T-helper 17 cell (primary cell): ENCODE data around the gene INSR. TPM values are rescaled to one million over a fixed set of nuclear protein-coding genes. Genes with fewer than 3 reads are reported as not detected.

Experiments used
- ATAC-seq: fragments of 150-1000 bp; cut with Tn5 transposase; 2 replicates; pipeline ENCODE4 v1.10.0; 2021; ENCODE audit warnings: mild to moderate bottlenecking, moderate library complexity
- DNase-seq, 3 donors: peaks; one replicate each; pipeline versions ENCODE4 v3.0.0 to v3.0.0-alpha.2; 2020 to 2021
- H3K9me3 ChIP-seq: one replicate; pipeline ENCODE4 v1.7.0; 2013; ENCODE audit warnings: low read length, mild to moderate bottlenecking; ENCODE audit not compliant: control insufficient read depth, poor library complexity, severe bottlenecking
- H3K27ac Mint-ChIP-seq: one replicate; pipeline ENCODE4 v1.8.0; 2022; ENCODE audit warnings: mild to moderate bottlenecking, moderate library complexity, mixed read lengths
- H3K27me3 Mint-ChIP-seq: one replicate; pipeline ENCODE4 v1.8.0; 2022; ENCODE audit warnings: mixed read lengths
- H3K36me3 Mint-ChIP-seq: one replicate; pipeline ENCODE4 v1.8.0; 2022; ENCODE audit warnings: low read depth, mixed read lengths
- H3K4me1 Mint-ChIP-seq: one replicate; pipeline ENCODE4 v1.8.0; 2022; ENCODE audit warnings: mild to moderate bottlenecking, mixed read lengths
- H3K4me3 Mint-ChIP-seq: one replicate; pipeline ENCODE4 v1.8.0; 2022; ENCODE audit warnings: mild to moderate bottlenecking, moderate library complexity, mixed read lengths
- total RNA-seq, 4 donors: library from RNA in 2 of 4; stranded (reverse) in 2 of 4; gene quantifications; one replicate each; pipeline ENCODE4 v1.2.3 and lab custom pipeline; 2022 to 2026

The INSR gene
- total RNA-seq, result 1 to 10 TPM in 1 of 2 donors, under 1 TPM in 1; 0.76 to 3.5 TPM
- total RNA-seq (lab: John Stamatoyannopoulos, UW), result 5.3 to 5.8 reads per million in 2 donors

DNA sequence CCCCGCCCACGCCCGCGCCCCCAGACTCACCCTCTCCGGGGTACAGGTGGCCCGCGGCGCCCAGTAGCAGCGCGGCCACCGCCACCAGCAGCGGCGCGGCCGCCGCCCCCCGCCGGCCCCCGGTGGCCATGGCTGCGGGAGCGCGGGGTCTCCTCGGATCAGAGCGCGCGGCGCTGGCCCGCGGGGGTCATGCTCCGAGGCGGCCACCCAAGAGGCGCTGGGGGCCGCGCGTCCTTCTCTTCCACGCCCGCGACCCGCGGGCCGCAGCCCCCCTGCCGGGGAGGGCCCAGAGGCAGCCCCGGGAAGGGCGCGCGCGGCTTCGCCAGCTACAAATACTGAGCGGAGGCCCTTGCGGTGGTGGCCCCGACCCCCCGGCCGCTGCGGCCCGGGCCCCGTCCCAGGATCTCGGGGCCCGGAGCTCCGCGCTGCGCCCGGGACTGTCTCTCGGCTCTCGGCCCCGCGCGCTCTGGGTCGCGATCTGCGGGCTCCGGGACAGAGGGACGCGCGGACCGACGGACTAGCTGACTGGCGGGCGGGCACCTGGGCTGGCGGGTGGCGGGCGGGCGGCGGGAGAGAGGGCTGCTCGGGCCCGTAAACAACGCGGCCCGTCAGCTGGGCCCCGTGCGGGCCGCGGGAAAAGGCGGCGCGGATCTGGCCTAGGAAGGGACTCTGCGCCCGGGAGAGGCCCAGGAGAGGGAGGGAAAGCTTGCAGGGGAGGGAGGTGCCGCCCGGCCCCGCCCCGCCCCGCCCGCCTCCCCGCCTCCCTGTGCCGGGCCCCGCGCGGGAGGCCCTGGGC, at the start of gene INSR:
INSR (minus strand) TSS at position 653 of the 796 bp plus-strand sequence; CDS start at position 130, 523 bp downstream.
- H3K27ac Mint-ChIP-seq, result peak within 1 kb of the TSS; percentile 3
- H3K4me3 Mint-ChIP-seq, result peak within 1 kb of the TSS; percentile 80
- peaks cover 7% of the 10 kb centered on the region for H3K4me1 Mint-ChIP-seq
- peak; percentile 8 to 45 (median 15) for DNase-seq
- peaks cover 31% of the 10 kb centered on the region for H3K27me3 Mint-ChIP-seq
- peak; percentile 93 for ATAC-seq
- no peaks in the 10 kb centered on the region for H3K9me3 ChIP-seq
- no peaks in the 10 kb centered on the region for H3K36me3 Mint-ChIP-seq

GRCh38 chr19:7342143-7342542, 47.9 kb upstream of the INSR start:
- Mint-ChIP-seq H3K27me3 (no peaks in the 10 kb centered on the region), H3K27ac (peak overlapping the region; percentile 99), H3K36me3 (peaks cover 8% of the 10 kb centered on the region), H3K4me3 (no peak overlapping the region), H3K4me1 (peaks cover 44% of the 10 kb centered on the region)
- no peak for DNase-seq
- ATAC-seq, result no peak
- no peaks in the 10 kb centered on the region for H3K9me3 ChIP-seq

DNA sequence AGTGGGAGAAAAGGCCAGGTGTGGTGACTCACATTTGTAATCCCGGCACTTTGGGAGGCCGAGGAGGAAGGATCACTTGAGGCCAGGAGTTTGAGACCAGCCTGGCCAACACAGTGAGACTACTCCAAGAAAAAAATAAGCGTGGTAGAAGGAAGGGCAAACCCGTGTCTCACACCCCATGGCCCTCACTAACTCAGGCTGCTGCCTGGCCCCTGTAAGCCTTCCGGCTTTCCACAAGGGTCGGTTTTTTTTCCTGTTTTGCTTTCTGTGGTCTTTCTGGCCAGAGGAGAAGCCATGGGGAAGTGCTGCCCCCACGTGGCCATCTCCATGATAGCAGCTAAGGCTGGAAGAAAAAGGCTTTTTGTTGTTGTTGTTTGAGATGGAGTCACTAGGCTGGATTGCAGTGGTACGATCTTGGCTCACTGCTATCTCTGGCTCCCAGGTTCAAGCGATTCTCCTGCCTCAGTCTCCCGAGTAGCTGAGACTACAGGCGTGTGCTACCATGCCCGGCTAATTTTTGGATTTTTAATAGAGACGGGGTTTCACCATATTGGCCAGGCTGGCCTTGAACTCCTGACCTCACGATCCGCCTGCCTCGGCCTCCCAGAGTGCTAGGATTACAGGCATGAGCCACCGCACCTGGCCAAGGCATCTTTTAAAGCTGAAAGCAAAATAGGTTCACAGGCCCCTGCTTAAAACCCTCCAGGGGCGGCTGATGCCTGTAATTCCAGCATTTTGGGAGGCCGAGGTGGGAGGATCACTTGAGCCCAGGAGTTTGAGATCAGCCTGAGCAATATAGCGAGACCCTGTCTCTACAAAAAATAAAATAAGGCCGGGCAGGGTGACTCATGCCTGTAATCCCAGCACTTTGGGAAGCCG, 47.0 kb upstream of the INSR start:
- peaks cover 4% of the 10 kb centered on the region for H3K36me3 Mint-ChIP-seq
- DNase-seq (peak; percentile 65 to 86 (median 67)), ATAC-seq (peak; percentile 28)
- no peaks in the 10 kb centered on the region for H3K9me3 ChIP-seq
- no peaks in the 10 kb centered on the region for H3K27me3 Mint-ChIP-seq
- H3K27ac Mint-ChIP-seq, result peak overlapping the region; percentile 59
- H3K4me3 Mint-ChIP-seq, result no peak overlapping the region
- H3K4me1 Mint-ChIP-seq, result peaks cover 38% of the 10 kb centered on the region

- no peak for DNase-seq
- no peaks in the 10 kb centered on the region for H3K9me3 ChIP-seq
- ATAC-seq, result peak; percentile 73
- peak overlapping the region; percentile 33 for H3K4me3 Mint-ChIP-seq
- peaks cover 22% of the 10 kb centered on the region for H3K4me1 Mint-ChIP-seq
- no peaks in the 10 kb centered on the region for H3K27me3 Mint-ChIP-seq
- no peaks in the 10 kb centered on the region for H3K36me3 Mint-ChIP-seq
- no peak overlapping the region for H3K27ac Mint-ChIP-seq
Observed at GRCh38 chr19:7337380-7338194, 43.4 kb upstream of the INSR start.

- DNase-seq (no peak), ATAC-seq (no peak)
- Mint-ChIP-seq H3K4me3 (peak overlapping the region; percentile 6), H3K27me3 (no peaks in the 10 kb centered on the region), H3K27ac (no peak overlapping the region), H3K4me1 (peaks cover 22% of the 10 kb centered on the region), H3K36me3 (no peaks in the 10 kb centered on the region)
- no peaks in the 10 kb centered on the region for H3K9me3 ChIP-seq
Observed at GRCh38 chr19:7336321-7336973, 42.2 kb upstream of the INSR start.

DNA sequence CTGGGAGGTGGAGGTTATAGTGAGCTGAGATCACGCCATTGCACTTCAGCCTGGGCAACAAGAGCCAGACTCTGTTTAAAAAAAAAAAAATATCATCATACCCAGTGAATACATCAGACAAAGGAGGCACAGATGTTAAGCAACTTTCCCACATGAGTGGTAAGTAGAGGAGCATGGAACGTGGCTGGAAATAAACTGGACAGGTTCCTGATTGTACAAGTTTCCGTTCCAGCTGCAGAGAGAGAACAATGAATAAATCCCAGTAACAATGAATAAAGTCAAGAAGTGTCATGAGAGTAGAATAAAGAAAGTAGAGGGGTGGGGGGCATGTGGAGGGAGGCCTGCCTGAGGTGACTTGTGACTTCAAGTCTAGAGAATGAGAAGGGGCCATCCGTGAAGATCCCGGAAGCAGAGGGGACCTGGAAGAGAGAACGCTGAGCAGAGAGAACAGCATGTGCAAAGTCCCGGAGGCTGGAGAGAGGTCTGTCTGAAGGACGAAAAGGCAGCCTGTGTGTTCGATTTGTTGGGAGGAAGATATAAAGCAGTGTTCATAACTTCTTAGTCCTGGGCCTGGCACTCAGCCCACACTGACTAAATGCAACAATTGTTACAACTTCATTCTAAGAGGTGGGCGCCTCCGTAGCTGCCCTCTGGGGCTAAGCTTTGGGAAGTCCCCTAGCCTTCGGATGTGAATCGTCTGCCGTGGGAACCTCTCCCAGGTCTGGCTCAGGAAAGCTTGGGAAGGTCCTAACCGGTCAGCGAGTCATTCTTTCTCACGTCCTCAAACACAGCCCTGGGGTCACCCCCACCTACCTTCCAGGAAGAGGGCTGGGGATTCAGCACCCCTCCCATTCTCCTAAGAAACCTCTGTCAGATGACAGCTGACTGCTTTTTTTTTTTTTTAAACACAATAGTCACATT, 39.2 kb upstream of the INSR start:
- H3K36me3 Mint-ChIP-seq, result no peaks in the 10 kb centered on the region
- DNase-seq (no peak), ATAC-seq (no peak)
- no peaks in the 10 kb centered on the region for H3K9me3 ChIP-seq
- no peaks in the 10 kb centered on the region for H3K27me3 Mint-ChIP-seq
- H3K4me3 Mint-ChIP-seq, result no peak overlapping the region
- H3K27ac Mint-ChIP-seq, result no peak overlapping the region
- H3K4me1 Mint-ChIP-seq, result peaks cover 14% of the 10 kb centered on the region

GRCh38 chr19:7331446-7331845, 37.2 kb upstream of the INSR start:
- H3K36me3 Mint-ChIP-seq, result no peaks in the 10 kb centered on the region

DNA sequence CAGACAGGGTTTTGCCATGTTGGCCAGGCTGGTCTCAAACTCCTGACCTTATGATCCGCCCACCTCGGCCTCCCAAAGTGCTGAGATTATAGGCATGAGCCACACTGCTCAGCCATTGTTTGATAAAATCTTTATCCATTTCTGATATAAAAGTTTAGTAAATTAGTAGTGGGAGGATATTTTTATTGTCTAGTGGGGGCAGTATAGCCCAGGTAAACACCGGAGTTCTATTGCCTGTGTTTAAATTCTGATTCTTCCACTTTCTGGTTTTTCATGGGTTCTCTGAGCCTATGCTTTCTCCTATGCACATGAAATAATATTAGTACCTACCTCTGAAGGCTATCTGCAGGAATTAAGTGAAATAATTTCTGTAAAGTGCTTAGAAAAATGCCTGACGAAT, 34.4 kb upstream of the INSR start:
- H3K27ac Mint-ChIP-seq, result no peak overlapping the region
- no peak overlapping the region for H3K4me3 Mint-ChIP-seq
- ATAC-seq, result no peak
- no peaks in the 10 kb centered on the region for H3K4me1 Mint-ChIP-seq
- no peak for DNase-seq
- no peaks in the 10 kb centered on the region for H3K27me3 Mint-ChIP-seq
- no peaks in the 10 kb centered on the region for H3K36me3 Mint-ChIP-seq
- H3K9me3 ChIP-seq, result no peaks in the 10 kb centered on the region

More at GRCh38 chr19:7331446-7331845, 37.2 kb upstream of the INSR start:
- Mint-ChIP-seq H3K27me3 (no peaks in the 10 kb centered on the region), H3K4me3 (no peak overlapping the region), H3K4me1 (peaks cover 2% of the 10 kb centered on the region), H3K27ac (no peak overlapping the region)
- no peak for ATAC-seq
- no peak for DNase-seq
- H3K9me3 ChIP-seq, result no peaks in the 10 kb centered on the region

DNA sequence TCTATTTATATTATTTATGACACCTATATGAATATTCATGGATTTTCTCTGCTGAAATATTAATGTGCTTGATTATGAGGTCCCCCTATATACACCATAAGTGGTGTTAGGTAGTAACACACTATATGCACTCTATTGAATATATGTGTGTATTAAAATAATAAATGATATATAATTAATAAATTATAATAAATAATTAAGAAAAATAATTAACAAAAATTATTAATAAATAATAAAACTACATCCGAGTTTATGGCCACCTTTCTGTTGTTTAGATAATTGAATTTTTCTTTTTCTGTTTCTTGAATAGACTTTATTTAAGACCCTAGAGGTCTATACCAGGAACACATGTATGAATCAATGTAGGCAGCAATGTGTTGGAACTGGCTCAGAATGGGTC, 33.6 kb upstream of the INSR start:
- ATAC-seq (no peak), DNase-seq (no peak)
- no peak overlapping the region for H3K27ac Mint-ChIP-seq
- H3K27me3 Mint-ChIP-seq, result no peaks in the 10 kb centered on the region
- H3K9me3 ChIP-seq, result no peaks in the 10 kb centered on the region
- no peak overlapping the region for H3K4me3 Mint-ChIP-seq
- H3K36me3 Mint-ChIP-seq, result no peaks in the 10 kb centered on the region
- no peaks in the 10 kb centered on the region for H3K4me1 Mint-ChIP-seq

DNA sequence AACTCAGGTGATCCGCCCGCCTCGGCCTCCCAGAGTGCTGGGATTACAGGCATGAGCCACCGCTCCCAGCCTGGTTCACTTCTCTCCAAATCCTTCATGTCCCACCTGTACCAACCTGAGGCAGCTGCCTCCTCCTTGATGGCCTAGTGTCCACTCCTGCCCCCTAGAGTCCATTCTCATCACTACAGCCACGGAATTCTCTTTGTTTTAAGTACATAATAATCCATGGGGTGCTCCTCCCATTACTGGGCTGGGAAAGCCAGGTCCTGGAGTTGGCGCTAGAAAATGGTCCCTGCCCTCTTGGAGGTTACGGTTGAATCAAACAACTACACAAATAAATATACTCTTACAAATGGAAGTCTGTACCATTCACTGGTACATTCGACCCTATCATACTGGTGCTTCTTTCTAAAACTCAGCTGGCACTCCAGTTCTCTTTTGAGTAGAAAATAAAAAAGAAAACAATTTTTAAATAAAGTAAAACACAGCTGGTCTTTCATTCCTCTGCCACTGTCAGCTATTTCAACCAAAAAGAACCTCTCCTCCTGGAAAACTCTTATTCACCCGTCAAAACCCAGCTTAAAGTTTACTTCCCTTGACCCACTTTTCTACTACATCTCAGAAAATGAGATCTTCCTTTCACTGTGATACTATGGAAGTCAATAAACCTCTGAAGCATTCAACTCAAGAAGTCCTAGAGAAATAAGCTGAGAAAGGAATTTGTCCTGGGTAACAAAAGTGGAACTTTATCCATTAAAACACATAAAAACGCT, 32.1 kb upstream of the INSR start:
- DNase-seq, result no peak
- Mint-ChIP-seq H3K36me3 (no peaks in the 10 kb centered on the region), H3K27ac (no peak overlapping the region), H3K4me1 (no peaks in the 10 kb centered on the region), H3K27me3 (peaks cover 2% of the 10 kb centered on the region), H3K4me3 (no peak overlapping the region)
- ATAC-seq, result no peak
- no peaks in the 10 kb centered on the region for H3K9me3 ChIP-seq

DNA sequence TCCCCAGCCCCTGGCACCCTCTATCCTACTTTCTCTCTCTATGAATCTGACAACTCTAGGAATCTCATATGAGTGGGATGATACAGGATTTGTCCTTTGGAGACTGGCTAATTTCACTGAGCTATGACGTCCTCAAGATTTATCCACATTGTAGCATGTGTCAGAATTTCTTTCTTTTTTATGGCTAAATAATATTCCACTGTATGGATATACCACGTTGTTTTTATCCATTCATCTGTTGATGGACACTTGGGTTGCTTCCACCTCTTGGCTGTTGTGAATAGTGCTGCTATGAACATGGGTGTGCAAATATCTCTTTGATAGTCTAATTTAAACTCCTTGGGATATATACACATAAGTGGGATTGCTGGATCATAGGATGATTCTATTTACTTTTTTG, 24.0 kb upstream of the INSR start:
- no peak overlapping the region for H3K4me3 Mint-ChIP-seq
- no peaks in the 10 kb centered on the region for H3K36me3 Mint-ChIP-seq
- peaks cover 6% of the 10 kb centered on the region for H3K27me3 Mint-ChIP-seq
- H3K27ac Mint-ChIP-seq, result no peak overlapping the region
- H3K4me1 Mint-ChIP-seq, result no peaks in the 10 kb centered on the region
- no peaks in the 10 kb centered on the region for H3K9me3 ChIP-seq
- no peak for ATAC-seq
- no peak for DNase-seq
